LNCaP clone FGC (cell line): ENCODE data around the gene GOSR1.
"Not testable (repeated sequence)": the region's sequence is repeated elsewhere in the genome, so short reads cannot be mapped to it uniquely, and the experiment has no call there.

Source experiments
- DNase-seq: peaks from one replicate; pipeline ENCODE4 v3.0.0-alpha.2; 2011; ENCODE audit warnings: low read depth
- H3K4me3 ChIP-seq: 2 replicates; pipeline ENCODE4 v1.5.1; 2011; ENCODE audit warnings: mild to moderate bottlenecking, low read depth, low read length, control low read depth
- CTCF ChIP-seq: IDR thresholded peaks from 2 replicates; pipeline ENCODE4 v1.5.1; 2012; ENCODE audit warnings: mild to moderate bottlenecking; ENCODE audit not compliant: control insufficient read depth, insufficient read depth; ENCODE audit errors: extremely low read depth

GOSR1 gene

DNA sequence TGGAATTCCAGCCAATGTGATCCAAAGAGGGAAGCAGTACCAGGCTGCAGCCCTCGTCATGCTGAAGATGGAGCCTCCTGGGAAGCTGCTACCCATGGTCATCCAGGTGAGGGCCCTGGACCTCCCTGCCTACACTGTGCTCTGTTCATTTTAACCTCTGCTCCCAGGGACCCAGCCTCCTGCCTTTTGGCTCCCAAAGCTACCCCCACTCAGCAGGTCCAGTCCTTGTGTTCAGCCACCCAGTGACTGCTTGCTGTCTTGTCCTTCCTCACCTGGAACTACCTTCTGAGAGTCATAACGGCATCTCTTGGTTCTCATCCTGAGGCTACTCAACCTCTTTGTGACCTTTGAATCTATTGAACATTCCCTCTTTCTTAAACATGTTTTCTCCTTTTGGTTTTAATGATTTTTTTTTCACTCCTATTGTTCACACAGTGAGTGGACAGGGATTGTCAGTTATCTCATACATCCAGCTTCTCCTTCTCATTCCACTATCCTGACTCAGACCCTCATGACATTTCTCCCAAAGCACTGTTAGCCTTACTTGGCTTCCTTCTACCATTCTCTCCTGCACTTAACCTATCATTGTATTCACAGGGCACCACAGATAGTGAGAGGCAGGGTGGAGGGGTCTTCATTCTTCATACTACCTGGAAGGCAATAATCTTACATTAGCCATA lies 53.3 kb downstream of the GOSR1 start:
- no peak overlapping the region for H3K4me3 ChIP-seq
- DNase-seq, result no peak
- no peak for TF ChIP-seq CTCF

DNA sequence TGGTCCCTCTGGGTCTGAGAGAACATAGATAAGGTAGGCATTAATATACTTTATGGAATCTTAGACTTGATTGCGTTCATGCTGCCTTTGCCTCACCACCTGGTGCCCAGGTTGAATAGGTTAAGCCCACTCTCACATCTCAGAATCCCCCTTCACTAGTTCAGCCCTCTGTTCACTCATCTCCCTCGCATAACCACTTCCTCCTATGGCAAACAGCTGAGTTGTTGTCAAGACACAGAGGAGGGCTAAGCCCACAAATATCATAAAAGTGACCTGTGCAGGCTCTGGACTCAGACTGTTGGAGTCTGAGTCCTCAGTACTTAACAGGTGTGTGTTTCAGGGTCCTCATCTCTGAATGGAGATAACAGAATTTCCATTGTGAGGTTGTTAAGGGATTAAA lies 55.7 kb downstream of the GOSR1 start:
- no peak for DNase-seq
- H3K4me3 ChIP-seq, result no peak overlapping the region
- TF ChIP-seq CTCF, result no peak

DNA sequence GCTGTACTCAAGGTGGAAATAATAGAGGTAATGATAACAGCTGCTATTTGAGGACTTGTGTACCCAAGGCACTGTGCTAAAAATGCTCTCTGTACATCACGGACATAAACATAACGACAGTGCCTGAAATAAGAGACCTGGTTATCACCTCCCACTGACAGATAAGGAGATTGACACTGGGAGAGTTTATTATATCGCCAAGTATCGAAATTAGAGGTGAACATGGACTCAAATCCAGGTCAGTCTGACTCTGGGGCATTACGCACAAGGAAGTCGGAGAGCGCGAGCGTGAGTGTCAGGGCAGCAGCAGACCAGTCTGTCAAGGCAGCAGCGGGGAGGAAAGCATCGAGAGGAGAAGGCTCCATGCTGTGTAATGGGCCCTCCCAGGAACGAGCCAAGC lies 57.1 kb downstream of the GOSR1 start:
- TF ChIP-seq CTCF, result no peak

DNA sequence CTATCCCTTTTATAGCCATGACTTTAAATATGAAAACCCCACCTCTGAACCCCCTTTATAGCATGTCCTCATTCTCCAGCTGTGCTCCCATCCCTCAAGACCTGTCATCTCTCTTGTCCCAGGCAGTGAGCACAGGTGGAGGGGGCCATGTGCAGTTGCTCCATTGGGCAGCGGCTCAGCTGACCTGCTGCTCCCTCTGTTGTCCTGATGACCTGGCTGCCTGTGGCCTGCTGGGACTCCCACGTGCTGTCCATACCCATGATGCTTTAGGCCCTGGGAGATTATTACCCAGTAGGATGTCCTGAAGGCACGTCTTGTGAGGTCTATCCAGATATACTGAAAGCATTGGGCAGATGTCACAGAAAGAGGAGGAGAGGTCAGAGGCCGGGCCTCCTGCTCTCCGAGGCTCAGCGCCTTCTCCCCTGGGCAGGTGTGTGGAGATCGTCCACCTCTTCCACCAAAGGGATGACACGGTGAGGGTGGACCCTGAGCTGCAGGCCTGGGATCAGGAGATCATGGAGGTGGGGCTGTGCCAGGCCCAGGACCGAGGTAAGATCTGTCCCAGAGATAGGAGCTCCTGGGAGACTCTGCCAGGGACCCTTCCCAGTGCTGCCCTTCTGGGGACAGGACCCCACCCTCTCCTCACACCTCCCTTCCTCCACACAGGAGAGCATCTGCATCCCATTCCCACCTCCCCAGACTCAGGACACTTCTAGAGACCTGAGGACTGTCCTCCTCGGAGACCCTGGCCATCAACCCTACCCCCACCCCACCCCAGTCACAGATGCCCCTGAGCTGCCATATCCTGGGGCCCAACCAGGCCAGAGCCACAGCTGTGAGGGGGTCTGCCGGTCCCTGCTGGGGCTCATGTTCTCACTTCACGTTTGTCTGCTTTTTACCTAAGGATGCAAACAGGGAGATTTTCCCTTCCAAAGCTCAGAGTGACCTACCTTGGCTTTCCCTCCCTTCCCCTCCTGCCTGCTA lies 58.0 kb downstream of the GOSR1 start:
- no peak for TF ChIP-seq CTCF
- no peak overlapping the region for H3K4me3 ChIP-seq
- DNase-seq, result no peak

More for the DNA sequence above, 57.1 kb downstream of the GOSR1 start:
- DNase-seq, result no peak
- no peak overlapping the region for H3K4me3 ChIP-seq

DNA sequence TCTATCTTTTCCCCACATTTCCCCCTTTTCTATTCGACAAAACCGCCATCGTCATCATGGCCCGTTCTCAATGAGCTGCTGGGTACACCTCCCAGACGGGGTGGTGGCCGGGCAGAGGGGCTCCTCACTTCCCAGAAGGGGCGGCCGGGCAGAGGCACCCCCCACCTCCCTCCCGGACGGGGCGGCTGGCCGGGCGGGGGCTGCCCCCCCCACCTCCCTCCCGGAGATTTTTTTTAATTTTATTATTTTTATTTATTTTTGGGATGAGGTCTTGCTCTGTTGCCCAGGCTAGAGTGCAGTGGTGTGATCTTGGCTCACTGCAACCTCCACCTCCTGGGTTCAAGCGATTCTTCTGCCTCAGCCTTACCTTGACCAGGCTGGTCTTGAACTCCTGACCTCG lies 59.6 kb downstream of the GOSR1 start:
- H3K4me3 ChIP-seq, DNase-seq: not testable (repeated sequence)

DNA sequence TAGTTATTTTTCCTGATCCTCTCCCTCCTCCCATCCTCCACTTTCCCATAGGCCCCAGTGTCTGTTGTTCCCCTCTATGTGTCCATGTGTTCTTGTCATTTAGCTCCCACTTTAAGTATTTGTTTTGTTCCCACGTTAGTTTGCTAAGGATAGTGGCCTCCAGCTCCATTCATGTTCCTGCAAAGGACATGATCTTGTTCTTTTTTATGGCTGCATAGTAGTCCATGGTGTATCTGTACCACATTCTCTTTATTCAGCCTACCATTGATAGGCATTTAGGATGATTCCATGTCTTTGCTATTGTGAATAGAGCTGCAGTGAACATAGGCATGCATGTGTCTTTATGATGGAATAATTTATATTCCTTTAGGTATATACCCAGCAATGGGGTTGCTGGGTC lies 60.5 kb downstream of the GOSR1 start:
- not testable (repeated sequence) for DNase-seq, H3K4me3 ChIP-seq

DNA sequence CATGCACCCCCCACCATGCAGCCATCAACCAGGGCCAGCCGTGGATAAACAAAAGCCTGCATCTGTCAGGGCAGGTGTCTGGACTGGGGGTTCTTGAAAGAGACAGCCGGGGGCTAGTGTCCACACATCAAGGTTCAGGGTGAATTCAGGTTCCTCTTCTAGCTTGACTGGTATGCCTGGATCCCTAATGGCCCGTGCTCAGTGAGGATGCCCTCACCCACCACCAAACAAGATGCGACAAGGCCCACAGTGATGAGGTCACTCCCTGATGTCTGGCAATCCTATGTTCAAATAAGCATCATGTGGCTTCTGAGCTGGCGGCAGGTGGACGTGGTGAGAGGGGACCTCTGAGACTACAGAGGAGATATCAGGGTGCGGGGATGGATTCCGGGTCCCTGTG lies 64.6 kb downstream of the GOSR1 start:
- H3K4me3 ChIP-seq, result no peak overlapping the region
- no peak for TF ChIP-seq CTCF
- no peak for DNase-seq
